Sigmoid colon (tissue), 4 donors: ENCODE results near the gene TNNT3.
"Not testable (repeated sequence)": the region's sequence is repeated elsewhere in the genome, so short reads cannot be mapped to it uniquely, and the experiment has no call there.

Experiments used
- EP300 ChIP-seq, 4 donors: sonication (generic); formaldehyde crosslinking; IDR thresholded peaks; one replicate each; pipeline ENCODE4 v1.6.1; 2017; ENCODE audit warnings: antibody characterized with exemption in 4 of 4
- POLR2A ChIP-seq, 2 donors: fragments of 450-650 bp; IDR thresholded peaks; one replicate each; pipeline ENCODE4 v1.6.1; 2016; ENCODE audit warnings: antibody characterized with exemption in 2 of 2, mild to moderate bottlenecking in 2 of 2, moderate library complexity in 2 of 2
- POLR2AphosphoS5 ChIP-seq, 4 donors: sonication (generic); formaldehyde crosslinking; IDR thresholded peaks; one replicate each; pipeline ENCODE4 v1.6.1; 2017; ENCODE audit warnings: antibody characterized with exemption in 4 of 4
- TF ChIP-seq, protein P1 (sequence below), 4 experiments: fragments of 450-650 bp in 3 of 4; fragments of 200-600 bp in 1 of 4; IDR thresholded peaks; one replicate each; pipeline ENCODE4 v1.5.1; 2016 to 2019; ENCODE audit warnings: antibody characterized with exemption in 4 of 4, mild to moderate bottlenecking in 3 of 4, moderate library complexity in 2 of 4

DNA sequence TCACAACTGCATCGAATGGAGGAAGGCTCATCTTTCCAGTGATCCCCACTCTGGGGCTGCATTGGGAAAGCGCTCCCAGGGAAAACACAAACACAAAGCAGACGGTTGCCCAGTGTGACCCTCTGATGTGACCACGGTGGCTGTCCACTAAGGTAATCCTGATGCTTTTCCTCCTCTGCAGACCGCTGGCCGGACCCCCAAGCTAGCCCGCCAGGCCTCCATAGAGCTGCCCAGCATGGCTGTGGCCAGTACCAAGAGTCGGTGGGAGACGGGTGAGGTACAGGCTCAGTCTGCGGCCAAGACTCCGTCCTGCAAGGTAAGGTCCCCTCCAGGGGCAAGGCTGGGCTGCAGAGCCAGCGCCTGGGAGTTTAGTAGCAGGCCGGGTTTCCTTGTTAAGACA lies 33.0 kb upstream of the TNNT3 start:
- TF ChIP-seq, protein P1, sequence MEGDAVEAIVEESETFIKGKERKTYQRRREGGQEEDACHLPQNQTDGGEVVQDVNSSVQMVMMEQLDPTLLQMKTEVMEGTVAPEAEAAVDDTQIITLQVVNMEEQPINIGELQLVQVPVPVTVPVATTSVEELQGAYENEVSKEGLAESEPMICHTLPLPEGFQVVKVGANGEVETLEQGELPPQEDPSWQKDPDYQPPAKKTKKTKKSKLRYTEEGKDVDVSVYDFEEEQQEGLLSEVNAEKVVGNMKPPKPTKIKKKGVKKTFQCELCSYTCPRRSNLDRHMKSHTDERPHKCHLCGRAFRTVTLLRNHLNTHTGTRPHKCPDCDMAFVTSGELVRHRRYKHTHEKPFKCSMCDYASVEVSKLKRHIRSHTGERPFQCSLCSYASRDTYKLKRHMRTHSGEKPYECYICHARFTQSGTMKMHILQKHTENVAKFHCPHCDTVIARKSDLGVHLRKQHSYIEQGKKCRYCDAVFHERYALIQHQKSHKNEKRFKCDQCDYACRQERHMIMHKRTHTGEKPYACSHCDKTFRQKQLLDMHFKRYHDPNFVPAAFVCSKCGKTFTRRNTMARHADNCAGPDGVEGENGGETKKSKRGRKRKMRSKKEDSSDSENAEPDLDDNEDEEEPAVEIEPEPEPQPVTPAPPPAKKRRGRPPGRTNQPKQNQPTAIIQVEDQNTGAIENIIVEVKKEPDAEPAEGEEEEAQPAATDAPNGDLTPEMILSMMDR (IDR thresholded peaks at IDR 0.05) = not testable (repeated sequence)
- not testable (repeated sequence) for TF ChIP-seq POLR2A, EP300, POLR2AphosphoS5 (IDR thresholded peaks at IDR 0.05)
